T-cell (primary cell): ENCODE results near the gene VEGFA. TPM values are rescaled to one million over a fixed set of nuclear protein-coding genes. Genes with fewer than 3 reads are reported as not detected.
"Not testable (repeated sequence)": the region's sequence is repeated elsewhere in the genome, so short reads cannot be mapped to it uniquely, and the experiment has no call there.

Experiments
- ATAC-seq, 4 experiments: fragments of 200-7000 bp in 3 of 4; fragments of 150-1000 bp in 1 of 4; cut with Tn5 transposase; replicated peaks in 1 of 4; 1 replicate in 3 of 4; 2 replicates in 1 of 4; pipeline ENCODE4 v1.10.0; 2021; ENCODE audit warnings: moderate library complexity in 3 of 4, mild to moderate bottlenecking in 2 of 4, moderate number of reproducible peaks in 1 of 4
- CTCF ChIA-PET, 2 donors: fragments of 300-600 bp; sonication (Branson Sonifier 250); formaldehyde crosslinking; loops; one replicate each; lab custom pipeline; 2022; ENCODE audit warnings: antibody characterized with exemption in 2 of 2; lab: Charles Lee
- POLR2A ChIA-PET, 2 donors: fragments of 300-600 bp; sonication (Branson Sonifier 250); formaldehyde crosslinking; loops; one replicate each; lab custom pipeline; 2022; ENCODE audit warnings: antibody characterized with exemption in 2 of 2; lab: Charles Lee
- DNase-seq, 35 experiments: peaks; one replicate each; pipeline versions ENCODE4 v3.0.0 to v3.0.0-alpha.2; 2013 to 2023
- H3K27ac ChIP-seq: one replicate; pipeline ENCODE4 v1.5.1; 2013; ENCODE audit warnings: low read length
- H3K27me3 ChIP-seq, 2 experiments: replicated peaks in 1 of 2; 1 replicate in 1 of 2; 2 replicates in 1 of 2; pipeline versions ENCODE4 v1.6.1 to v1.7.0; 2013; ENCODE audit warnings: low read length in 1 of 2, mixed read lengths in 1 of 2; ENCODE audit not compliant: control insufficient read depth in 2 of 2, insufficient read depth in 2 of 2; ENCODE audit errors: extremely low read depth in 1 of 2
- H3K36me3 ChIP-seq, 2 donors: 1 replicate in 1 of 2; 2 replicates in 1 of 2; pipeline versions ENCODE4 v1.6.1 to v1.7.0; 2013; ENCODE audit warnings: low read length in 1 of 2; ENCODE audit not compliant: control insufficient read depth in 2 of 2, insufficient read depth in 1 of 2; ENCODE audit errors: extremely low read depth in 1 of 2
- H3K4me1 ChIP-seq, 2 experiments: 1 replicate in 1 of 2; 2 replicates in 1 of 2; pipeline versions ENCODE4 v1.6.1 to v1.7.0; 2013; ENCODE audit warnings: low read length in 2 of 2, mixed read lengths in 1 of 2; ENCODE audit not compliant: insufficient read depth in 2 of 2, control insufficient read depth in 1 of 2; ENCODE audit errors: extremely low read depth in 1 of 2
- H3K4me3 ChIP-seq, 2 donors: 1 replicate in 1 of 2; 2 replicates in 1 of 2; pipeline versions ENCODE4 v1.5.1 to v1.7.0; 2013; ENCODE audit warnings: mild to moderate bottlenecking in 2 of 2, low read length in 1 of 2, moderate library complexity in 1 of 2; ENCODE audit not compliant: control insufficient read depth in 1 of 2; ENCODE audit errors: extremely low read depth in 1 of 2
- H3K9me3 ChIP-seq: 2 replicates; pipeline ENCODE4 v1.7.0; 2013
- H3K27ac Mint-ChIP-seq, 2 donors: one replicate each; pipeline ENCODE4 v1.8.0; 2020 to 2021; ENCODE audit warnings: mild to moderate bottlenecking in 2 of 2, mixed read lengths in 2 of 2
- H3K27me3 Mint-ChIP-seq, 2 donors: one replicate each; pipeline ENCODE4 v1.8.0; 2021 to 2022; ENCODE audit warnings: mixed read lengths in 2 of 2
- H3K36me3 Mint-ChIP-seq: one replicate; pipeline ENCODE4 v1.8.0; 2021; ENCODE audit warnings: mixed read lengths
- H3K4me1 Mint-ChIP-seq, 3 donors: one replicate each; pipeline ENCODE4 v1.8.0; 2020 to 2022; ENCODE audit warnings: mixed read lengths in 3 of 3, mild to moderate bottlenecking in 1 of 3
- H3K4me3 Mint-ChIP-seq, 3 donors: one replicate each; pipeline ENCODE4 v1.8.0; 2020 to 2022; ENCODE audit warnings: mild to moderate bottlenecking in 3 of 3, mixed read lengths in 3 of 3, moderate library complexity in 3 of 3
- H3K9me3 Mint-ChIP-seq, 3 donors: one replicate each; pipeline ENCODE4 v1.8.0; 2020 to 2022; ENCODE audit warnings: mixed read lengths in 3 of 3
- WGBS: methylation state at CpG from one replicate; pipeline ENCODE4 v1.1.5; 2013; ENCODE audit warnings: missing lambda C conversion rate; ENCODE audit not compliant: insufficient coverage; 5-methylcytosine and 5-hydroxymethylcytosine counted together
- total RNA-seq, 35 experiments: library from RNA in 6 of 35; stranded (reverse) in 6 of 35; fragments of 120-200 nt in 1 of 35; gene quantifications; one replicate each; pipeline versions ENCODE4 v1.2.1 to v1.2.4 and lab custom pipeline; 2013 to 2026

The VEGFA gene
- total RNA-seq, 5 donors from 2014 or later (not counting 1 experiment from before 2014, with no cell fraction given), result 1.1 to 8.9 (median 6.4) TPM

DNA sequence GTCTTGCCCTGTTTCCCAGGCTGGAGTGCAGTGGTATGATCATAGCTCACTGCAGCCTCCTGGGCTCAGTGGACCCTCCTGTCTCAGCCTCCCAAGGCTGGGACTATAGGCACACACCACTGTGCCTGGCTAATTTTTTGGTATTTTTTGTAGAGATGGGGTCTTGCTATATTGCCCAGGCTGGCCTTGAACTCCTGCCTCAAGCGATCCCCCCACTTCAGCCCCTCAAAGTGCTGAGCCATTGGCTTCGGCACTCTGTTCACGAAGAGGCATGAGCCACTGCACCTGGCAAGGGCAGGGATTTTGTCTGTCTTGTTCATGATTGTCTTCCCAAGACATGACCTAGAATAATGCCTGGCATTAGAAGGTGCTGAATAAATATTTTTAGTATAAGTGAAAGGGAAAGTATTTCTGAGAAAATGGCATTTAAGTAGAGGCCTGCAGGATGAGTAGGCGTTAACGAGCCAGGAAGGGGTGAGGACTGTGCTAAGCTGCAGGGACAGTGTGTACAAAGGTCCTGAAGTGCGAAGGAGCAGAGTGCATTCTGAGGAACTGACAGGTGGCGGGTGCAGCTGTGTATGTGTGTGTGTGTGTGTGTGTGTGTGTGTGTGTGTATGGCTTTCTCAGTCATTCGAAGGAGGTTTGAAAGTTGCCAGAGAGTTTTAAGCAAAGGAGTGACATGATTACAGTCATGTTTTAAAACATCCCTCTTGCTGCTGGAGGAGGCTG, 43.0 kb downstream of the VEGFA start:
- ChIA-PET CTCF (interaction anchor here in 1 of 2 donors (0.6 kb wide), 1 partner anchor 338 kb away, joined by 3 read pairs; no protein-coding TSS in a partner anchor), POLR2A (no interaction called here)
- H3K36me3 Mint-ChIP-seq, result no peaks in the 10 kb centered on the region
- ATAC-seq, result peak in 3 of 4 experiments; percentile 12 to 55 (median 37)
- Histone ChIP-seq H3K9me3 (no peaks in the 10 kb centered on the region), H3K36me3 (no peaks in the 10 kb centered on the region), H3K27me3 (peaks cover 0 to 6% of the 10 kb centered on the region in 2 experiments), H3K27ac (no peak overlapping the region), H3K4me1 (peaks cover 0 to 16% of the 10 kb centered on the region in 2 experiments), H3K4me3 (no peak overlapping the region)
- WGBS, result 14% methylated on average over 4 of the region's 8 CpGs
- no peaks in the 10 kb centered on the region for H3K9me3 Mint-ChIP-seq
- peaks cover 6 to 11% (median 10%) of the 10 kb centered on the region in 3 donors for H3K4me1 Mint-ChIP-seq
- DNase-seq, result peak in 12 of 35 experiments; percentile 5 to 48 (median 11)
- no peak overlapping the region for H3K27ac Mint-ChIP-seq
- no peak overlapping the region for H3K4me3 Mint-ChIP-seq
- H3K27me3 Mint-ChIP-seq, result peaks cover 0 to 10% of the 10 kb centered on the region in 2 donors

DNA sequence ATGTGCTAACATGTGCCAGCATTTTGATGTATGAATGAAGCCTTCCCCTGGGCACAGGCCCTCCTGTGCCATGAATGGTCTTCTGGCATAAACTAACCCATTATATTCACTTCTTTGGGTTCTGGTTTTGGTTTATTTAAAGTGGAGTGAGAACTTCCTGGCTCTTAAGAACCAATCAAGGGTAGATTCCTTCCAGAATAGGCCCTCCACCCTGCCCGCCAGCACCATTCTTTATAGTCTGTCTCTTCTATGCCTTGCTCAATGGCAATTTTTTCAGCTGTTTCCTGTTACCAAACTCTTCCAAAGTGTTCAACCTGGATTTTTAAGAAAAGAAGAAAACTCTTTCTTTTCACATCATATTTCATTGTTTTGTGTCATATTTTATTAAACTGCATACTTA, 44.1 kb downstream of the VEGFA start:
- ATAC-seq (no peak), DNase-seq (no peak)
- Mint-ChIP-seq H3K36me3 (no peaks in the 10 kb centered on the region), H3K4me3 (no peak overlapping the region), H3K4me1 (peaks cover 6 to 11% (median 10%) of the 10 kb centered on the region in 3 donors), H3K9me3 (no peaks in the 10 kb centered on the region), H3K27me3 (peaks cover 0 to 12% of the 10 kb centered on the region in 2 donors), H3K27ac (no peak overlapping the region)
- Histone ChIP-seq H3K27me3 (peaks cover 0 to 6% of the 10 kb centered on the region in 2 experiments), H3K36me3 (no peaks in the 10 kb centered on the region), H3K4me3 (no peak overlapping the region), H3K27ac (no peak overlapping the region), H3K4me1 (peaks cover 0 to 16% of the 10 kb centered on the region in 2 experiments), H3K9me3 (no peaks in the 10 kb centered on the region)
- no CpG with 5 or more reads among the region's 1 CpG for WGBS
- ChIA-PET CTCF (no interaction called here), POLR2A (no interaction called here)

DNA sequence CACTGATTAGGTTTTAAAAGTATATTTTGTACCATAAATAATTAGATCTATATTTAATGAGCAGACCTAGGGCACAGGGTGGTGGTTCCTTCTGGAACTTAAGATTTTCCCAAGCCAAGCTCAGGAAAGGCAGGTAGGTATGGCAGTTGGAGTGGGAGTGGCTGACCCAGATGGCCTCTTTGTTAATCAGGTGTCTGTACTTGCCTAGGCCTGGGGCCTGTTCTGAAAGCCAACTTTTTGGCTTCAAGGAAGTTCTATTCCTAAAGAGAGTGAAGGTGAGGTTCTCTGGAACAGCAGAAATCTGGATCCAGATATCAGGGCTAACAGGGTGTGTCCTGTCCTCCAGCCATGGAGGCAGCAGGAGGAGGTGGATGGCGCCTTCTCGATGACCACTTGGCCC, 44.9 kb downstream of the VEGFA start:
- no peak overlapping the region for H3K27ac ChIP-seq
- peaks cover 0 to 6% of the 10 kb centered on the region in 2 experiments for H3K27me3 ChIP-seq
- H3K36me3 ChIP-seq, result no peaks in the 10 kb centered on the region
- no peak overlapping the region for H3K4me3 ChIP-seq
- Mint-ChIP-seq H3K27ac (no peak overlapping the region), H3K4me1 (peaks cover 6 to 11% (median 10%) of the 10 kb centered on the region in 3 donors), H3K4me3 (no peak overlapping the region), H3K27me3 (peaks cover 0 to 12% of the 10 kb centered on the region in 2 donors), H3K36me3 (no peaks in the 10 kb centered on the region), H3K9me3 (no peaks in the 10 kb centered on the region)
- CTCF ChIA-PET, result no interaction called here
- H3K4me1 ChIP-seq, result peaks cover 0 to 16% of the 10 kb centered on the region in 2 experiments
- no peak for DNase-seq
- ATAC-seq, result no peak
- WGBS, result 44% methylated on average over 2 of the region's 2 CpGs
- H3K9me3 ChIP-seq, result no peaks in the 10 kb centered on the region
- POLR2A ChIA-PET, result no interaction called here

DNA sequence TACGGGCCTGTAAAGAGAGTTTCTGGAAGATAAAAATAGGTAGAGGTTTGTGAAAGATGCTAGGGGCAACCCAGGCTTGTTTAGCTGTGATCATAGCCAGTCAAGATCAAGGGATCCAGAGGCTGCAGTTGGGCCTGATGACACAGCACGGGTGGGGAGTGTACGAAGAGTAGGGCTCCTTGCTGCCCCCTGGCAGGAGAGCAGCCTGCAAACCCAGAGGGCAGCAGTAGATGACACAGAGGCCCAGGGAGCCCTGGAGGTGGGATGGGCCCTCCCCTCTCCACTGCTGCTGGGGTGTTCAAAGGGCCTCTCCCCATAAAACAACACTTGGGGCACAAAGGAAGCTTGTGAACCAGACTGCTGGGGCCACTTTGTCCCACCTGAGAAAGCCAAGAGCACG, 47.2 kb downstream of the VEGFA start:
- ChIA-PET POLR2A (no interaction called here), CTCF (no interaction called here)
- Histone ChIP-seq H3K4me1 (peaks cover 0 to 16% of the 10 kb centered on the region in 2 experiments), H3K4me3 (no peak overlapping the region), H3K9me3 (no peaks in the 10 kb centered on the region), H3K27me3 (peaks cover 0 to 3% of the 10 kb centered on the region in 2 experiments), H3K27ac (no peak overlapping the region), H3K36me3 (no peaks in the 10 kb centered on the region)
- ATAC-seq, result peak in 3 of 4 experiments; percentile 48 to 58 (median 53)
- H3K27me3 Mint-ChIP-seq, result peaks cover 0 to 12% of the 10 kb centered on the region in 2 donors
- H3K4me3 Mint-ChIP-seq, result no peak overlapping the region
- H3K27ac Mint-ChIP-seq, result no peak overlapping the region
- no peaks in the 10 kb centered on the region for H3K36me3 Mint-ChIP-seq
- DNase-seq, result peak in 6 of 35 experiments; percentile 6 to 29 (median 12)
- no peaks in the 10 kb centered on the region for H3K9me3 Mint-ChIP-seq
- peaks cover 6 to 11% (median 10%) of the 10 kb centered on the region in 3 donors for H3K4me1 Mint-ChIP-seq
- 52% methylated on average over 3 of the region's 4 CpGs for WGBS

DNA sequence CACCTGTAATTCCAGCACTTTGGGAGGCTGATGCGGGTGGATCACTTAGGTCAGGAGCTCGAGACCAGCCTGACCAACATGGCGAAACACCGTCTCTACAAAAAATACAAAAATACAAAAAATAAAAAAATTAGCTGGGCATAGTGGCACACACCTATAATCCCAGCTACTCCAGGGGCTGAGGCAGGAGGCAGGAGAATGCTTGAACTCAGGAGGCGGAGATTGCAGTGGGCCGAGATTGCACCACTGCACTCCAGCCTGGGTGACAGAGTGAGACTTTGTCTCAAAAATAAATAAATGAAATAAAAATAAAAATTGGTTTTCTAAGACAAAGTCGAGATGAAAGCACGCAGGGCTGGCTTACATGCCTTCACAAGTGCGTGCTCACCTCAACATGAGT, 49.0 kb downstream of the VEGFA start:
- 94% methylated on average over 3 of the region's 9 CpGs for WGBS

DNA sequence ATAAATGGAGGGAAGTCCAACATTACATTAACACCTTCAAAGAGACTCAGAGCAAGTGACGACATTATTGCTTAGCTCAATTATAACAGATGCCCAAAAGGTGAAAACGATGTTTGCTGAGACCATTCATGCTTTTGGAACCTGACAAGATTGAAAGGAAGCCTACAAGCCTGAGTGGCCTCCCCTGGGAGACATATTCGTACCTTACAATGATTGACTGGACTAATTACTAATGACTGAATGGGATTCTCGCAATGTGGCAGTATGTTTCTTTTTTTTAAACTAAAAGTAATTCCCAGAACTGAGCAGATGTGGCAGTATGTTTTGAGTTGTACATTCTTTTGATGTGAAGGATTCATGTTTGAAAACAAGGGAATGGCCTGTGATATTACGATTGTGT, 49.9 kb downstream of the VEGFA start:
- DNase-seq (no peak), ATAC-seq (no peak)
- H3K4me3 Mint-ChIP-seq, result no peak overlapping the region
- H3K36me3 ChIP-seq, result no peaks in the 10 kb centered on the region
- H3K27me3 Mint-ChIP-seq, result peaks cover 4 to 12% of the 10 kb centered on the region in 2 donors
- no peak overlapping the region for H3K4me3 ChIP-seq
- H3K27ac ChIP-seq, result no peak overlapping the region
- H3K4me1 Mint-ChIP-seq, result peaks cover 0 to 3% (median 3%) of the 10 kb centered on the region in 3 donors
- H3K9me3 Mint-ChIP-seq, result no peaks in the 10 kb centered on the region
- POLR2A ChIA-PET, result no interaction called here
- CTCF ChIA-PET, result no interaction called here
- no peaks in the 10 kb centered on the region for H3K36me3 Mint-ChIP-seq
- H3K9me3 ChIP-seq, result no peaks in the 10 kb centered on the region
- H3K27ac Mint-ChIP-seq, result no peak overlapping the region
- no CpG with 5 or more reads among the region's 5 CpGs for WGBS
- peaks cover 0 to 11% of the 10 kb centered on the region in 2 experiments for H3K27me3 ChIP-seq
- H3K4me1 ChIP-seq, result peaks cover 0 to 5% of the 10 kb centered on the region in 2 experiments

More for the DNA sequence above, 49.0 kb downstream of the VEGFA start:
- ATAC-seq, H3K9me3 Mint-ChIP-seq, CTCF ChIA-PET, H3K4me3 ChIP-seq, DNase-seq, H3K9me3 ChIP-seq, H3K27ac Mint-ChIP-seq, H3K4me3 Mint-ChIP-seq, H3K4me1 ChIP-seq, H3K27me3 ChIP-seq, H3K4me1 Mint-ChIP-seq, POLR2A ChIA-PET, H3K27ac ChIP-seq, H3K36me3 Mint-ChIP-seq, H3K36me3 ChIP-seq: not testable (repeated sequence)
- H3K27me3 Mint-ChIP-seq, result peaks cover 0 to 12% of the 10 kb centered on the region in 2 donors
